Measurements from ENCODE around the gene CYTH1. TPM values are rescaled to one million over a fixed set of nuclear protein-coding genes. Genes with fewer than 3 reads are reported as not detected.

The CYTH1 gene
- polyA plus RNA-seq, 1 experiment, result 13.7 TPM

DNA sequence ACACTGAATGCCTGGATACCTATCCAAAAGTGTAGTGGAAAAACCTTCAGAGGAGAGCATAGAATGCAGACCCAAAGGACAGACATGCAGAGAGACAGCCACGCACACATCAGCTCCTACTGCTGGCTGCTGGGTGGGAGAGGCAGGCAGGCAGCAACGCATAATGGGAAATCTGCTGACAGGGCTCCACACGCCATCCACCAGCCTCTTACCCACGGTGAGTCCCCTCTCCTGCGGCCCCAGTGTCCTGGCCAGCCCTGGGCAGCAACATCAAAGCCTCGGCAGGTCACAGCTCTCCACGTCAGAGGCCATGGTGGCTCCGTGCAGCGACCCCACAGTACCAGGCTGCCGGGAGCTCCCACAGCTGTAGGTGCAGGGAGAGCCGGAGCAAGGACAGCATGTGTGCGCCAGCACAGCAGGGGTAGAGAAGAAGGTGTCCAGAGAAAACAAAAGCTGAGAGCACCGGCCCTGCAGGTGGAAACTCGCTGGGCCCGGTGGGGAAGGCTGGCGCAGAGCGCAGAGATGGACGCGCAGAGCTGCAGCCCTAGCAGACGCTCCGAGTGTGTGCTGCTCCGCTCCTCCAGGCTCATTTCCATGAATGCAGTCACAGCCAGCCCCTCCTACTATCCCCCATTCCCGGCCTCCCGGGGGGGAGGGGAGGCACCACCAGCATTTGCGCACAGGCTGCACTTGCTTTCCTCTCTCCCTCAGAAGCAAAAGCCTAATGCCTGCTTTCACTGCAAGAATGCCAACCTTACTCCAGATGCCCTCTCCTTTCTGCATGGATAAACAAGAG is 58.9 kb downstream of the CYTH1 start:
- Histone ChIP-seq H3K9me3 (ENCODE audit: control insufficient read depth, insufficient read depth, low read length) (no peaks in the 10 kb centered on the region), H3K27me3 (ENCODE audit: control insufficient read depth, insufficient read depth, low read length) (no peaks in the 10 kb centered on the region), H3K27ac (ENCODE audit: low read depth, low read length) (no peak overlapping the region), H3K4me3 (ENCODE audit: low read depth, low read length) (peak overlapping the region; percentile 37)
- ChIA-PET CTCF (interaction anchor here (2.8 kb wide), 1 partner anchor 15 kb away, joined by 19 read pairs; no protein-coding TSS in a partner anchor), POLR2A (no interaction called here)
- TF ChIP-seq, protein P1, sequence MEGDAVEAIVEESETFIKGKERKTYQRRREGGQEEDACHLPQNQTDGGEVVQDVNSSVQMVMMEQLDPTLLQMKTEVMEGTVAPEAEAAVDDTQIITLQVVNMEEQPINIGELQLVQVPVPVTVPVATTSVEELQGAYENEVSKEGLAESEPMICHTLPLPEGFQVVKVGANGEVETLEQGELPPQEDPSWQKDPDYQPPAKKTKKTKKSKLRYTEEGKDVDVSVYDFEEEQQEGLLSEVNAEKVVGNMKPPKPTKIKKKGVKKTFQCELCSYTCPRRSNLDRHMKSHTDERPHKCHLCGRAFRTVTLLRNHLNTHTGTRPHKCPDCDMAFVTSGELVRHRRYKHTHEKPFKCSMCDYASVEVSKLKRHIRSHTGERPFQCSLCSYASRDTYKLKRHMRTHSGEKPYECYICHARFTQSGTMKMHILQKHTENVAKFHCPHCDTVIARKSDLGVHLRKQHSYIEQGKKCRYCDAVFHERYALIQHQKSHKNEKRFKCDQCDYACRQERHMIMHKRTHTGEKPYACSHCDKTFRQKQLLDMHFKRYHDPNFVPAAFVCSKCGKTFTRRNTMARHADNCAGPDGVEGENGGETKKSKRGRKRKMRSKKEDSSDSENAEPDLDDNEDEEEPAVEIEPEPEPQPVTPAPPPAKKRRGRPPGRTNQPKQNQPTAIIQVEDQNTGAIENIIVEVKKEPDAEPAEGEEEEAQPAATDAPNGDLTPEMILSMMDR (IDR thresholded peaks at IDR 0.05; ENCODE audit: low read depth, low read length), result no peak
- no peak for DNase-seq (ENCODE audit: low read depth, low spot score)

DNA sequence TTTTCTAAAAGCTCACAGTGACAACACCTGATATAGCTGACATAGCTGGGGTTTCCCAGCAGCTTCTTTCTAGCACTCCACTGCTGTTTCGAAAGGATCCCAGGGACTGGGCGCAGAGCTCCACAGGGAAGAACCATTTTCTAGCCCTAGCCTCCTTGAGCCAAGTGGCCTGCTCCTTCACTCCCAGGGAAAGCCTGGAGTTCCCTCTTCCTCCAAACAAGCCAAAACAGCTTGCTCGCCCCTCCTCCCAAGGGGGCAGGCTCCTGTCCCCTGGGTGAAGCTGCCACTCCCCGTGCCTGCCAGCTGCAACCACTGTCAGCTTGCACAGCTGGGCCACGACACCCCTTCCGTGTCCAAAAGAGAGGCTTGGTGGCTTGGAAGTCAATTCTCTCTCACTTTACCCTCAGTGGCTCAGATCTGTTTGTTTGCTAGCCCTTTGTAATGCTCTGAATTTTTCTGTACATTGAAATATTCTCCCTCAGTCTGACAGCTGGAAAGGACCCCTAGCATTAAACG is 59.8 kb downstream of the CYTH1 start:
- DNase-seq (ENCODE audit: low read depth, low spot score), result no peak
- TF ChIP-seq, protein P1 (IDR thresholded peaks at IDR 0.05; ENCODE audit: low read depth, low read length), result no peak
- CTCF ChIA-PET, result interaction anchor here (0.9 to 2.8 kb wide), 2 partner anchors 14 to 300 kb away, joined by 3 to 19 read pairs; no protein-coding TSS in a partner anchor

DNA sequence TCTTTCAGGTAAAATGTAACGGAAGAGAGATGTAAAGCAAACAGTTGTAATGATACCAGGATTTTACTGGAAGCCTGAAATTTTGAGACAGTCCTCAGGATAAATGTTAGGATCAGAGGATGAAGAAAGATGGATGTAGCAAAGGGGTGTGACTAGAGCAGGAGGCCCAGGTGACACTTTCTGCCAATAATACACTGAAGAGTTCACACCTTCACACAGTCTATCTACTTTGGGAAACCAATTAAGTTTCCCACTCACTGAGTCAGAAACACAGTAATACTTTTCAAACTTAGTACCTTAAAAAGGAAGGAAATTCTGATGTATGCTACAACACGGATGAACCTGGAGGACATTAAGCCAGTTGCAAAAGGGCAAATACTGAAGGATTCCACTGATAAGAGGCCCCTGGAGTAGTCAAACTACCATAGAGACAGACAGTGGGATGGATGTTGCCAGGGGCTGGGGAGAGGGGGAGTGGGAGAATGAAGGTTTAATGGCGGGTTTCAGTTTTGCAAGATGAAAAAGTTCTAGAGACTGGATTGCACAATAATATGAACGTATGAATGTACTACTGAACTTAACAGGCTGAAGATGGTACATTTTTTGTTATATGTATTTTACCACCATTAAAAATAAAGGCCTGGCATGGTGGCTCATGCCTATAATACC is 62.3 kb downstream of the CYTH1 start:
- TF ChIP-seq, protein P1 (IDR thresholded peaks at IDR 0.05; ENCODE audit: low read depth, low read length), result no peak
- CTCF ChIA-PET, result no interaction called here

More for the DNA sequence above, 59.8 kb downstream of the CYTH1 start:
- POLR2A ChIA-PET, result interaction anchor here (1.4 kb wide), 1 partner anchor 105 kb away, joined by 3 read pairs; no protein-coding TSS in a partner anchor
- H3K27me3 ChIP-seq (ENCODE audit: control insufficient read depth, insufficient read depth, low read length), result no peaks in the 10 kb centered on the region
- H3K27ac ChIP-seq (ENCODE audit: low read depth, low read length), result no peak overlapping the region
- no peaks in the 10 kb centered on the region for H3K9me3 ChIP-seq (ENCODE audit: control insufficient read depth, insufficient read depth, low read length)
- H3K4me3 ChIP-seq (ENCODE audit: low read depth, low read length), result no peak overlapping the region

DNA sequence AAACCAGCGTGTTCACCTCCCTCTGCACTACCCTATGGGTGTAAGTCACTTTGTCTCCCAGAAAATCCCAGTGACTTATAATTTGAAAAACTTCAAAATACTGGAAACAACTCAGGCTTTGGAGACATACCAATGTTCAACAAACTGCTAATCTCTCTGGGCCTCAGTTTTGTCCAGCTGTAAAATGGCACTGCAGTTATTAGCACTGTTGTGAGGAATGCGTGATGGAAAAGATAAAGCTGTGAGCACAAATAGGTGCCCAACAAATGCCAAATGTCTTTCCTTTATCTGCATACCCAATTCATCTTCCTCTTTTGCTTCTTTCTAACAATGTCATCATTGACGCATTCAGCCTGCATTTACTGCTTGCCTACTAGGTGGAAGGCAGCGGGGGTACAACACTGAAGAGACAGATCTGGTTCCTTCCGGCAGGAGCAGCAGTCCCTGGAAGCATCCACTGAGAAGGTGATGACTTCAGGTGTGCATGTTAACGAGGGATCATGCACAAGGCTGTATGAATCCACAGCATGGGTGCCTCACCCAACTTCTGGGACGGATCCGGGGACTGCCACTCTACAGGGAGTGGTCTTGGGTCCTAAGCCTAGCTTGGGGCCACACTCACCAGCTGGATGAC is 63.4 kb downstream of the CYTH1 start:
- Histone ChIP-seq H3K9me3 (ENCODE audit: control insufficient read depth, insufficient read depth, low read length) (no peaks in the 10 kb centered on the region), H3K27me3 (ENCODE audit: control insufficient read depth, insufficient read depth, low read length) (no peaks in the 10 kb centered on the region), H3K27ac (ENCODE audit: low read depth, low read length) (no peak overlapping the region), H3K4me3 (ENCODE audit: low read depth, low read length) (no peak overlapping the region)
- ChIA-PET POLR2A (interaction anchor here (0.6 kb wide), 1 partner anchor 86 kb away, joined by 3 read pairs; no protein-coding TSS in a partner anchor), CTCF (interaction anchor here (2.7 kb wide), 1 partner anchor 11 kb away, joined by 22 read pairs; no protein-coding TSS in a partner anchor)
- DNase-seq (ENCODE audit: low read depth, low spot score), result no peak
- TF ChIP-seq, protein P1 (IDR thresholded peaks at IDR 0.05; ENCODE audit: low read depth, low read length), result no peak

More for the DNA sequence above, 62.3 kb downstream of the CYTH1 start:
- no peak overlapping the region for H3K4me3 ChIP-seq (ENCODE audit: low read depth, low read length)
- H3K27ac ChIP-seq (ENCODE audit: low read depth, low read length), result no peak overlapping the region
- DNase-seq (ENCODE audit: low read depth, low spot score), result no peak
- POLR2A ChIA-PET, result no interaction called here
- no peaks in the 10 kb centered on the region for H3K27me3 ChIP-seq (ENCODE audit: control insufficient read depth, insufficient read depth, low read length)
- H3K9me3 ChIP-seq (ENCODE audit: control insufficient read depth, insufficient read depth, low read length), result no peaks in the 10 kb centered on the region
